Stimulated activated CD4-positive, alpha-beta T cell treated with anti-CD3 and anti-CD28 coated beads, Interleukin-4, amount 100 ng/mL, for 24 hours (primary cell): Measurements from ENCODE around the gene MRNIP.
A peak's percentile ranks its signal among the peaks of the same experiment; 100 is the strongest.

ENCODE experiments used
- DNase-seq: peaks from one replicate; pipeline ENCODE4 v3.0.0-alpha.2; 2020

The MRNIP gene

GRCh38 chr5:179870952-179871351, 12.3 kb upstream of the MRNIP start:
- DNase-seq, result no peak

GRCh38 chr5:179870403-179870903, 11.8 kb upstream of the MRNIP start:
- DNase-seq, result no peak

GRCh38 chr5:179869641-179870402, 11.2 kb upstream of the MRNIP start:
- DNase-seq, result no peak

- DNase-seq, result no peak
These were observed 10.5 kb upstream of the MRNIP start for GRCh38 chr5:179869101-179869500.

- DNase-seq, result no peak
These were observed 9.9 kb upstream of the MRNIP start for GRCh38 chr5:179868541-179868940.

DNA sequence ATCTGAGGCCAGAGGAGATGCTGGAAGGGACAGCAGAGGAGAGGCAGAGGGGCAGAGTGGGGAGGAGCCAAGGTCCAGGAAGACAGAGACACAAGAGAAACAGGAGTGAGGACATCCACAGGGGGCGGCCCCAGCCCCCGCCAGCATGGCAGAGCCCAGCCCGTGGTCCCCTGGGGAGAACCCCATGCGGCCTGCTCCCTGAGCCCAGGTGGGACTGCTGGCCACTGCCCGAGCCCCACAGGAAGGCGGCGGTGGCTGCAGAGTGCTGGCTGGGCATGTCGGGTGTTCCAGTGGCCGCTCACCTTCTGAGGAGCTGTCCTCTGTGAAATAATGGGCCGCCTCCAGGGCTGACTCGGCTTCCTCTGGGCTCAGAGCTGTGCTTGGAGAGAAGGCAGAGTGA, 8.9 kb upstream of the MRNIP start:
- DNase-seq, result no peak

- DNase-seq, result no peak
These were observed 8.5 kb upstream of the MRNIP start for GRCh38 chr5:179867079-179867465.

GRCh38 chr5:179866241-179867078, 7.8 kb upstream of the MRNIP start:
- peak; percentile 38 for DNase-seq

GRCh38 chr5:179865491-179866240, 7.0 kb upstream of the MRNIP start:
- no peak for DNase-seq

GRCh38 chr5:179864686-179865085, 6.1 kb upstream of the MRNIP start:
- no peak for DNase-seq

DNA sequence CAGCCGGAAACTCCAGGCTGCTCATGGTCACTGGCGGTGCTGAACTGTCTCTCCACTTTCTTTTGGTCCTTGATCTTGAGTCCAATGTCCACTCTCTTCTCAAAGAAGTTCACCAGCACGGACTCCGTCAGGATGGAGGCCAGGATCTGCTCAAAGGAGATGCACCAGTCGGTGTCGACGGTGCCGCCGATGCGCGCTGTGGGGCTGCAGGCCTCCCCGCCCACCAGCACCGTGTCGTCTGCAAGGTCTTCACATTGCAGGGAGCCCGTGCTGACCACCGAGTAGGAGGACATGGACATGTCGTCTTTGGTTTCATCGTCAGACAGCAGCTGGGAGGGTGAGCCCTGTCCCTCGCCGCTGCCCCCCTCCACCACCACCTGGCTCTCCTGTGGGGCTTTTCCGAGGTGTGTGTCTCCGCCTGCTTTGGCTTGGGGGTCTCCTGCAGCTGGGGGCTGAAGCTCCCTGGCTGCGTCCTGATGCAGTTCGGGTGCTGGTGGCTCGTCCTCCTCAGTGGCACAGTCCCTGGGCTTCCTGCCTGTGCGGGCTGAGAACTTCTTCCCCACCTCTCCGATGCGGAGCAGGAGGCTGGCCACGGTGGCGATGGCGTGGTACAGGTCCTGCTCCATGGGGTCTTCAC, 5.0 kb upstream of the MRNIP start:
- DNase-seq, result no peak

DNA sequence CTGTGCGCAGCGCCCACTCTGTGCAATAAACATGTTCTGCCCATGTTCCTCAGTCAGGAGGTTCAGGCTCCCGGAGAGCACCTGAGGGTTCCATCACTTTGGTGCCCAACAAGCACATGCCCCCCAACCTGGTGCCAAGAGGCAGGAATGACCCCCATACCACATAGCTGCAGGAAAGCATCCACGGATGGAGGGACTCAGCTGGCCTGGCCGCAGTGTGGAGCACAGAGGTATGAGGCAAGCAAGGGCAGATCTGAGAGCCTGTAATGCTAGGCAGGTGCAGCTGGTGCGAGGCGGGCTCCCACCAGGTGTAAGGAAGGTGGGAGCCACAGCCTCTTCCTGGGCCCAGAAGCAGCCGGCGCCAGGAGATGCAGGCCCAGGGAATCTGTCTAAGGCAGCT, 4.3 kb upstream of the MRNIP start:
- DNase-seq, result no peak

- DNase-seq, result no peak
These were observed 3.7 kb upstream of the MRNIP start for GRCh38 chr5:179862296-179862695.

- DNase-seq, result no peak
These were observed 1.7 kb upstream of the MRNIP start for GRCh38 chr5:179860301-179860700.

DNA sequence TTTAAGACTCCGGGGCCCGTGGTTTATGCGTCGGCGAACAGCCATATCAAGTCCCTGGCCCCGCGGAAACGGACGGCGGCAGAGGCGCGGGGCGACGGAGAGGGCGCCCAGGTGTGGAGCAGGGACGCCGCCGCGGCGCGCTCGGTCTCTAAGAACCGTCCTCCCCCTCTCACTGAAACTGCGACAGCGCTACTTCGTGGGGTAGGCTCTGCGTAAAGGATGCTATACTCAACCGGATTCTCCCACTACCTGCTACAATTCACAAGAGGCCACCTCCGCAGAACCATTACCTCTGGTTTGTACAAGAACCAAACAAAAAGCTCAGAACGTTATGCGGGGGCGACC, 404 bp downstream of the MRNIP start:
- no peak for DNase-seq

DNA sequence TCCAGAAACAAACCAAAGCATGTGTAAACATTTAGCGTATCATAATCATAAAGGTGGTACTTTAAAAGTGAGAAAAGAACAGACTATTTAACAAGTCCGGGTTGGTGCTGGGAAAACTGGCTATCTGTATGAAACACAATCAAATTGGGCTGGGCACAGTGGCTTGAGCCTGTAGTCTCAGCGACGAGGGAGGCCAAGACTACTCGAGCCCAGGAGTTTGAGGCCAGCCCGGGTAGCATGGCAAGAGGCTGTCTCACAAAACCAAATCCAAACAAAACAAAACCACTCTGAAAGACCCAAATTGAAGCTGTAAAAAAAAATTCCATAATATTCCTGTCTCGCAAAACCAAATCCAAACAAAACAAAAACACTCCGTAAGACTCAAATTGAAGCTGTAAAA, 4.3 kb downstream of the MRNIP start:
- DNase-seq, result no peak

DNA sequence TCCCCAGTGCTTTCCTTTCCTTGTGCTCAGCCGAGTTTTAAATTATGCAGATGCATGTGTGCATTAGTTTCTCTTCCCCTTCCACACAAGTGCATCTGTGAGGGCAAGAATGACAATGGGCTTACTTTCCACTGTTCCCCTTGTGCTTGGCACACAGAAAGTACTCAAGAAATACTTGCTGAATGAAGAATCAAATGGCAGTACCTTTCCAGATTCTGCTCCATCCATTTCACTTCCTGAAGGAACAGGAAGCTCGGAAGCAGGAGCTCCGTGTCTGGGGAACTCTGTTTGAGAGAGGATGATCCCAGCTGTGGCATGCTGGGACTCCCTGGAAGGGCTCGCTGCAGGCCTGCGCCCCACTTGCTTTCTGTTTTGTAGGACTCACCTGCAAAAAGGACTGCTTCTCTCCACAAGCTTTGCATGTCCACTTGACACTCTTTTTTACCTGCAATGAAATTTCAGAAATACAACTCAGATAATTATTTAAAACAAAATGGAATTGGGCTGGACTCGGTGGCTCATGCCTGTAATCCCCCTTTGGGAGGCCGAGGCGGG, 5.5 kb downstream of the MRNIP start:
- no peak for DNase-seq

- DNase-seq, result no peak
These were observed 17.0 kb downstream of the MRNIP start for GRCh38 chr5:179841621-179842020.

DNA sequence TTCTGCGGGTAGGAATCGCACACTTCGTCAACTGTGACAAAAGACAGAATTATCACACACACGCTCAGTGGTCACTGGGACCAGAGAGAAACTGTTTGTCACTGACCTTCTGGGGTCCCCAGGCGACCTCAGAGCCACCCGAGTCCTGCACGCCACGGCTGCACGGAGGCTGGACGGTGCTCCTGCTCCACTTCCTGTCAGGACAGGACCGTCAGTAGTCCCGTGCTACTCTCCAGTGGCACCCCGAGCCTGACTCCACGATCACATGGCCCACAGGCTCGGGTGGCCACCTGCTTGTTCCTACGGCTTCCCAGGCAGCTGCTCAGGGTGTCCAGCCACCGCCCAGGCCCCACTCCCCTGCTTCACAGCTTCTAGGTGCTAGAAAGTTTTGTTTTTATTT, 17.9 kb downstream of the MRNIP start:
- no peak for DNase-seq

GRCh38 chr5:179840321-179840720, 18.3 kb downstream of the MRNIP start:
- DNase-seq, result no peak

DNA sequence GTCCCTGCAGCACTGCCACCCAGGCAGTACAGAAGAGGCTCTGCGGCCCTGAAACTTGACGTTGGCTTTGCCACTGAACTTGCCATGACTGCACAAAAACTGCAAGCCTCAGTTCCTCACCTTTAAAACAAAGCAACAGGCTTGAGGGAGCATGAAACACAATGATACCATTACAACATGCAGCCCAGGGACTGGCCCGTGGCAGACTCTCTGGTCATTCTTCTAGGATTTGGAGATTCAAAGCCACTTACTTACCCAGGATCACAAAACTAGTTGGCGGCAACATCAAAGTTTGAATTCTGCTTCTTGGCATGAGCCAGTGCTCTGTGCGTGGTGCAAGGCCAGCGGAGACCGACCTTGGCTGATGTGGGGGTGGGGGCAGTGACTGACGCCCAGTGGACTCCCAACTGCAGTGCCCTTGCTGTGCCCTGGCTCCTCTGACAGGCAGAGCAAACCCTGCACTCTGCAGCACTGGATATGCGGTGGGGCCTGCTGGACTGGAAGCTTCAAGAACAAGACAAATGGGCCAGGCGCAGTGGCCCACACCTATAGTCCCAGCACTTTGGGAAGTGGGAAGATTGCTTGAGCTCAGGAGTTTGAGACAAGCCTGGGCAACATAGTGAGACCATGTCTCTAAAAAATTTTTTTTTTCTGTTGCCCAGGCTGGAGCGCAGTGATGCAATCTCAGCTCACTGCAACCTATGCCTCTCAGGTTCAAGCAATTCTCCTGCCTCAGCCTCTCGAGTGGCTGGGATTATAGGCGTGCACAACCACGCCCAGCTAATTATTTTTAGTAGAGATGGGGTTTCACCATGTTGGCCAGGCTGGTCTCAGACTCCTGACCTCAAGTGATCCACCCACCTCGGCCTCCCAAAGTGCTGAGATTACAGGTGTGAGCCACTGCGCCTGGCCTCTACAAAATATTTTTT, 19.0 kb downstream of the MRNIP start:
- no peak for DNase-seq
